ENCODE data around the gene UGCG. TPM values are rescaled to one million over a fixed set of nuclear protein-coding genes. Genes with fewer than 3 reads are reported as not detected.

UGCG gene
- 13.1 and 14.9 TPM in 2 replicates for total RNA-seq

GRCh38 chr9:111895996-111896941, at the start of gene UGCG:
Gene UGCG (plus strand): TSS chr9:111896814. CDS start chr9:111897216, 402 bp downstream.

Other genes with a start within 250 kb of the UGCG start
- gene GNG10, start 235.2 kb upstream of the UGCG start, total RNA-seq = 62.5 and 66.9 TPM in 2 replicates
- gene SHOC1, start 101.9 kb upstream of the UGCG start, total RNA-seq = not detected in 2 replicates